NCI-H2081 treated with DMSO at 0.1 percent for 48 hours (cell line): Measurements from ENCODE around the gene LRRTM4.
"Not testable (repeated sequence)": the region's sequence is repeated elsewhere in the genome, so short reads cannot be mapped to it uniquely, and the experiment has no call there.

ENCODE experiments used
- DNase-seq: peaks from one replicate; lab custom pipeline; 2025; lab: John Stamatoyannopoulos, UW

The LRRTM4 gene

DNA sequence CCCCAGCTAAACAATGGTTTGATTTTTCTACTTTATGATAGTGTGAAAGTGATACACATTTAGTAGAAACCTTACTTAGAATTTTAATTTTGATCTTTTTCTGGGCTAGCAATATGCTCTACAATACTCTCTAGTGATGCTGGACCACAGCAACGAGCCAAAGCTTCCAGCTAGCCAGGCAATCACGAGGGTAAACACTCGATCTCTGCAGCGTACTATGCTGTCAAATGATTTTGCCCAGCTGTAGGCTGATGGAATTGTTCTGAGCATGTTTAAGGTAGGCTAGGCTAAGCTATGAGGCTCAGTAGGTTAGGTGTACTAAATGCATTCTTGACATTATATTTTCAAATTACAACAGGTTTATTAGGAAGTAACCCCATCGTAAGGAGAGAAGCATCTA, 207.5 kb downstream of the LRRTM4 start:
- no peak for DNase-seq

- DNase-seq: no peak
Observed at GRCh38 chr2:77310416-77310815, 211.8 kb downstream of the LRRTM4 start.

- DNase-seq: no peak
Observed at GRCh38 chr2:77309725-77310124, 212.5 kb downstream of the LRRTM4 start.

GRCh38 chr2:77301441-77301840, 220.7 kb downstream of the LRRTM4 start:
- DNase-seq: no peak

DNA sequence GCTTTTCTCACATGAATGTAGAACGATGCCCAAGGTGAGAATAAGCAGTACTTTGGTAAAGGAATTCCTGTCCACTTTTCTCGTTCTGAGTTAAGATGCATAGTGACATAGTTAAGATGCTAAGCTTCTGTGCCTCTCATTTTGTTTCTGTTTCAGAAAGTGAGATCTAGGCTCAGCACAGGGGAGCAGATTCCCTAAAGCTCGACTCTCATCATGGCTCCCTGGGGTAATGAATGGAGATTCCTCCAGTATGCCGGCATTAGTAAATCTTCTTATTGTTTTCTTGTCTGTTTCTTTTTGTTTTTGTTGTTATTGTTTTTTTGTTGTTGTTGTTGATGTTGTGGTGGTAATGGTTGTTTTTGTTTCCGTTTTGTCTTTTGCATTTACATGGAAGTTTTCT, 225.4 kb downstream of the LRRTM4 start:
- DNase-seq: no peak

DNA sequence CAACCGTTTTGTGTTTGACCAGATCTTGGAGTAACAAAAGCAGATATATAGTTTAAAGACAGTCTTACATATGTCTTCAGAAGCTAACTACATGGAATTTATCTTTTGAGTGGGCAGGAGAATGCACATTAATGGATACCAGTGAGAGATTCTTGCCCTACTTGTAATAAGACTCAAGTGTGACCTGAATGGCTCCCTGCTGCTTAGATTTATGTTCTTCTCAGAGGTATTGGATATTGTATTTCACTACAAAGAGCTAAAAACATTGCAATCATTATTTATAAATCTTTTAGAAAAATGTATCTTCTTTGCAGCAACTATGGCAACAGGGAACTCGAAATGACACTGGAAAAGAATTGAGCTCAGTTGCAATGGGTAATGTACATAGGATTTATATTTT, 227.7 kb downstream of the LRRTM4 start:
- no peak for DNase-seq

- no peak for DNase-seq
Observed at GRCh38 chr2:77284353-77284752, 237.8 kb downstream of the LRRTM4 start.

DNA sequence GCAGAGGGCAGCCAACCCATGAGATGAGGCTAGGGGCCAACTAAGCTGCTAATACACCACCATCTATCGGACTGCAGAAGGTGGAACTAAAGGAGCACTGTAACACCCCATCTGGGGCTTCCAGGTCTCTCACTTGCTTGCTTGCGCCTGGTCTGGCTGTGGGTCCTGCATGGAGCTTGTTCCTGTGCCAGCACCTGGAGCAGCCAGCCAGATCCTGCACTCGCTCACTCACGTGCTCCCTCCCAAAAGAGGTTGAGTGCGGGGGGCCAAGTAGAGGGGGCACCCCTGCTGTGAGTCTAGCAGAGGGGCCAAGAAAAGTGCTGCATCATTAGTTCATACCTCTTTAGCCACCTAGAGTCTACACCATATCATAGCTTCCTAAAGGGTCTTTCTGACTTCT, 250.9 kb downstream of the LRRTM4 start:
- no peak for DNase-seq

- DNase-seq: no peak
Observed at GRCh38 chr2:77270433-77270832, 251.7 kb downstream of the LRRTM4 start.

- DNase-seq: no peak
Observed at GRCh38 chr2:77268626-77269025, 253.6 kb downstream of the LRRTM4 start.

- no peak for DNase-seq
Observed at GRCh38 chr2:77232909-77233425, 289.2 kb downstream of the LRRTM4 start.

- DNase-seq: no peak
Observed at GRCh38 chr2:77228391-77228790, 293.8 kb downstream of the LRRTM4 start.

DNA sequence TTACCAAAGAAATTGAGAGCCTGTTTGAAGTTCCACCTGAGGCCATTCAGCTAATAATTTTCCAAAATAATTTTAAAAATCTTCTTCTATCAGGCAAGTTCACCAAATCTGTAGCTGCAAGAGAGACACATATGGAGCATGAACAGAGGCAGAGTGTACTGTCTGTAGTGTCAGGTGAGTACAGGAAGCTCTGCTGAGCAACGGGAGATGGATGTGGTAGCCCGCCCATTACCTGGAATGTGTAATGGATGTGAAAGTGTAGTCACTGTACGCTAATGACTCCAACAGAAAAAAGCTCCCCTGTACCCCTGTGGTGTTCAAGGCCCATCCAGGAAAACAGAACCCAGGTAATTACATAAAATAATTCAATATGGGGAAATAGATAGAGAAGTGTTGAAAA, 311.5 kb downstream of the LRRTM4 start:
- DNase-seq: no peak

- no peak for DNase-seq
Observed at GRCh38 chr2:77207331-77207730, 314.8 kb downstream of the LRRTM4 start.

DNA sequence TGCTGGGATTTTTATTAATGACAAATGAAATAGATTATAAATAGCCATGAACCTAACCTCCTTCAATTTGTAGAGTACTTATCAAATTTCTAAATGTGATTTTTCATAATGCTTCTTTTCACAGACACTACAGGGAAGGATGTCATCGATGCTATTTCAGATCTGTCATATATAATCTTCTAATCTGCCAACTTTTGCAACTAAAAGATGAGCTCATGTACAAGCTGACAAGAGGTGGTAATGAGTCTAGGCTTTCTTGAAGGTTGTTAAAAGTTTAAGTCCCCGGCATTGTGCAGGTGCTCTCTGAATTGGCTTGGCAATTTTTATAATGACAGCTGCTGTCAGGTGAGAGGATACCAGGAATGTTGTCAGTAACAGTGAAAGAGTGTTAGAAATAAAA, 320.4 kb downstream of the LRRTM4 start:
- DNase-seq: no peak

DNA sequence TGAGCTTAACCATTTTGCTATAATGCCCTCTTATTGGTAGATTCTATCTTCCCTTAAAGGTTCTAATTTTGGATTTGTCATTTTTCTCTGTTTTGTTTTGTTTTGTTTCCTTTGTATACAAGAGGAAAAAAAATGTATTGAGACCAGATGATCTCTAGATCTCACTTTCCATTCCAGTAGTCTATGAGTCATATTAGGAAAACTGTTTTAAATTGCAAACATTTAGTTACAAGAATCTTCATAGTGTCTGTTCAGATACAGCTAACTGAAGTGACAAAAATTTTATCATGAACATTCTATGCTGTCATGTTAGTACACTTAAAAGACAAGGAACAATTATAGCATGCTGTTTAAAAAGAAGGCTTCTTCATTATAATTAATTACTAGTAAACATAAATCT, 322.8 kb downstream of the LRRTM4 start:
- no peak for DNase-seq

DNA sequence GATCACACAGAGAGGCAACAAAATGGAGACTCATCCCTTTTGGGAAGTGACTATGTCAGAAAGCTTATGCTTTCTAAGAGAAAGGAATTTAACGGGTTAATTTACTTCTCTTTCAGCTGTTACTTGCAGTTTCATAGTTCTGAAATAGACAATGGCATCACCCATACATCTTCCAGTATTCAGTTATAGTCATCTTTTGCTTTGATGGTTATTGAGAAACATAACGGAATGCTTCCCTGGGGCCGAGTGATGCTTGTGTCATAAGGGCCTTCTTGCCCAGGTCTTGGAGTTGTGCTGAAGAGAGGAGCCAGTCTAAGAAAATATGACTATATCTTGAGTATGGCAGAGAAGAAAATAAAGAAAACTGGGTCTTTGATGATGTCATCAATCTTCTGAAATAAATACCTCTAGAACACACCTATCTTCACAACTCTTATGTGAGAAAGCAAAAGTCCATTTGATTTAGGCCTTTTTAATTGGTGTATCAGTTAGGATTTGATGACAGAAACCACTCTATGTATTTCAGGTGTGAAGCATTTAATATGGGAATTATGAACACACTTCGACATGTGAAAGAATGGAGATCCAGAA, 328.2 kb downstream of the LRRTM4 start:
- no peak for DNase-seq

DNA sequence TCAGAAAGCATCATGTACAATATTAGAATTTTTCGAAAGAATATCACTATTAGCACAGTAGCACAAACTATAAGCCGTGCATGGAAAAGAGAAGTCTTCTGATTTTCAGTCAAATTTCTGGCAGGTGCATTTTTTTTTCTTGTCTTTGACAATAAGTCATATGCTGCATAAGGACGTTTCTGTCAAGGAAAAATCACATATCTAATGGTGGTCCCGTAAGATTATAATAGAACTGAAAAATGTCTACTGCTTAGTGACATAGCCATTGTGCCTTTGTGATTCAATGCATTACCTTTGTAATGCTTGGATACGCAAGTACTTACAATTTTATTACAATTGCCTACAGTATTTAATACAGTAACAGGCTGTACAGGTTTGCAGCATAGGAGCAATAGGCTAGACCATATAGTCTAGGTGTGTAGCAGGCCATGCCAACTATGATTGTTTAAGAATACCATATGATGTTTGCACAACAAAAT, 329.3 kb downstream of the LRRTM4 start:
- DNase-seq: no peak

DNA sequence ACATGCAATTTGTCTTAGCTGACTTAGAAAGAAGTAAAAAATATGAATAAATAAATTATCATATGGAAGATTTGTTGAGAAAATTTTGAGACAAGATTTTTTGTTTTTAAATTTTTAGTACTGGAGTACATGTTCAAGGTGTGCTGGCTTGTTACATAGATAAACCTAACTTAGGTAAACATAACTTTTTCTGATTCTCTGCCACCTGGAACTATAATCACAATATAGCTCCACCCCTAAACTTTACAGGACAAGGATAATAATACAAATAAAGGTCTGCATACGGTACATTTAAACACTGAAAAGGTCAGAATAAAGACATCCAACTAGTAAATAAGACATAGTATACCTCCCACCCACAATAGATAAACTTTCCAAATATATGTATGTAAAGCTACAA, 330.5 kb downstream of the LRRTM4 start:
- no peak for DNase-seq

DNA sequence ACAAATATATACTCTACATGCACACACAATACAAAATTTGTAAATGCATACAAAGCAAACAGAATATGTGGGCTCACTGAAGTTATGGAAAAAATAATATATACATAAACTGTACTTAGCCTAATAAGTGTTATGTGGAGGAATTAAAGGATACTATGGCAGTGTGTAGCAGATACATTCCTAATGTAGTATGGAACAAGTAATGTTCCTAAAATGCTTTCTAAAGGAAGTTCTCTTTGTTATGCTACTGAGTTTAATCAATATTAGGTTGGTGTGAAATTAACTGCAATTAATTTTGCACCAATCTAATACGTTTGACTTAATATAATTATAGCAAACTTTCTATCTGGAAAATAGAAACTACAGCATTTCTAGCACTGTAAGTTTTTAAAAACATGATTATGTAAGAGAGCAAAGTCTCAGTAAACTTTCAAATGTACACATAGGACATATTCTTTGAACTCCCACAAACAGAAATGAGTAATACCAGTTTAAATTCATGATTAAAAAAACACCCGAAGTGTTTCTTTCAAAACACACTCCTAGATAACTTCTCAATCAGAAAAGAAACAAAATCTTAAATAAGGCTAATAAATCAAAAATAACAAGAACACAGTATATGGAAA, 331.3 kb downstream of the LRRTM4 start:
- DNase-seq: no peak

- no peak for DNase-seq
Observed at GRCh38 chr2:77185052-77185451, 337.1 kb downstream of the LRRTM4 start.

DNA sequence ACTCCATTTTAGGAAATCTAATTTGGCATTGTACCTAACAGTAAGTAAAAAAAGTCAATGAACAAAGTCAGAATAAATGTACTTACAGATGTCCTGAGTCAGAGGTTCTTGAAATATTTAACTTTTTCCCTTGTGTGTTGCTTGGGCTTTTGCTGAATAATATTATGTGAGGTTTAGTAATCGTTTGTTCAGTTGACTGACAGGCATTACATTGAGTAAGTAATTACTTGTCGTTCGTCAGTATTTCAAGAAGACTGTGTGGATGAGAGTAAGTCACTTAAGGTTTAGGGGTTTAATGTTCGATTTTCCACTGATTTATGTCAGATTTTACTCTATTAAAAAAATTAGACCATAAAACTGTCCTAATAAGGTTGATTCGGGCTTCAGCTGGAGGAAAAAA, 342.9 kb downstream of the LRRTM4 start:
- no peak for DNase-seq

GRCh38 chr2:77175266-77175780, 346.9 kb downstream of the LRRTM4 start:
- not testable (repeated sequence) for DNase-seq

- no peak for DNase-seq
Observed at GRCh38 chr2:77169426-77169825, 352.8 kb downstream of the LRRTM4 start.
